ENCODE data around the gene SHH.

- TF ChIP-seq, protein P1, sequence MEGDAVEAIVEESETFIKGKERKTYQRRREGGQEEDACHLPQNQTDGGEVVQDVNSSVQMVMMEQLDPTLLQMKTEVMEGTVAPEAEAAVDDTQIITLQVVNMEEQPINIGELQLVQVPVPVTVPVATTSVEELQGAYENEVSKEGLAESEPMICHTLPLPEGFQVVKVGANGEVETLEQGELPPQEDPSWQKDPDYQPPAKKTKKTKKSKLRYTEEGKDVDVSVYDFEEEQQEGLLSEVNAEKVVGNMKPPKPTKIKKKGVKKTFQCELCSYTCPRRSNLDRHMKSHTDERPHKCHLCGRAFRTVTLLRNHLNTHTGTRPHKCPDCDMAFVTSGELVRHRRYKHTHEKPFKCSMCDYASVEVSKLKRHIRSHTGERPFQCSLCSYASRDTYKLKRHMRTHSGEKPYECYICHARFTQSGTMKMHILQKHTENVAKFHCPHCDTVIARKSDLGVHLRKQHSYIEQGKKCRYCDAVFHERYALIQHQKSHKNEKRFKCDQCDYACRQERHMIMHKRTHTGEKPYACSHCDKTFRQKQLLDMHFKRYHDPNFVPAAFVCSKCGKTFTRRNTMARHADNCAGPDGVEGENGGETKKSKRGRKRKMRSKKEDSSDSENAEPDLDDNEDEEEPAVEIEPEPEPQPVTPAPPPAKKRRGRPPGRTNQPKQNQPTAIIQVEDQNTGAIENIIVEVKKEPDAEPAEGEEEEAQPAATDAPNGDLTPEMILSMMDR (IDR thresholded peaks at IDR 0.05; ENCODE audit: insufficient read depth, low read length, poor library complexity, severe bottlenecking): no peak
- no peak for TF ChIP-seq EZH2phosphoT487 (conservative IDR thresholded peaks at IDR 0.05; ENCODE audit: low read length)
Observed at GRCh38 chr7:155756322-155756721, 55.9 kb downstream of the SHH start.
